HCT116 (cell line): Measurements from ENCODE around the gene TMC8. TPM values are rescaled to one million over a fixed set of nuclear protein-coding genes. Genes with fewer than 3 reads are reported as not detected.

Experiments used
- ATAC-seq: fragments of 200-7000 bp; cut with Tn5 transposase; 2 replicates; pipeline ENCODE4 v1.9.1; 2020; ENCODE audit warnings: mild to moderate bottlenecking, moderate library complexity
- BruUV-seq: library from RNA; stranded (reverse); fragments of 400-500 nt; replicated peaks from 2 replicates; lab custom pipeline; 2021; lab: Mats Ljungman, UMichigan
- CTCF ChIA-PET: fragments of 300-600 bp; sonication (Branson Sonifier 250); formaldehyde crosslinking; loops from one replicate; lab custom pipeline; 2021; ENCODE audit warnings: antibody characterized with exemption; lab: Charles Lee
- POLR2A ChIA-PET: fragments of 300-600, 350-600 bp; sonication (Branson Sonifier 250); formaldehyde crosslinking; loops from one replicate; lab custom pipeline; 2021; ENCODE audit warnings: antibody characterized with exemption; lab: Charles Lee
- RAD21 ChIA-PET, 2 experiments: fragments of 300-600 bp; sonication (Branson Sonifier 250); formaldehyde crosslinking; loops; one replicate each; lab custom pipeline; 2023; ENCODE audit warnings: low total read pairs in 2 of 2; ENCODE audit not compliant: uncharacterized antibody in 2 of 2, unreplicated experiment in 2 of 2, low non-redundant PET in 1 of 2; lab: Charles Lee
- DNase-seq: peaks from one replicate; pipeline ENCODE4 v3.0.0-alpha.2; 2010; ENCODE audit warnings: low read depth, low spot score
- H2AFZ ChIP-seq: fragments of 200-600 bp; shearing (Covaris generic), sonication (generic); 2 replicates; pipeline ENCODE4 v1.6.1; 2017; ENCODE audit warnings: low read depth, mixed run types, mixed read lengths, antibody characterized with exemption, low read length; ENCODE audit not compliant: poor library complexity, severe bottlenecking
- H3K27ac ChIP-seq: 2 replicates; pipeline ENCODE4 v1.5.1; 2012; ENCODE audit warnings: low read depth, low read length
- H3K27me3 ChIP-seq: fragments of 200-600 bp; sonication (generic); 2 replicates; pipeline ENCODE4 v1.6.1; 2016; ENCODE audit warnings: mixed run types, low read length, mixed read lengths; ENCODE audit not compliant: insufficient read depth
- H3K36me3 ChIP-seq, 2 experiments: fragments of 200-500 bp in 1 of 2; fragments of 200-600 bp in 1 of 2; sonication (Bioruptor generic) in 1 of 2; sonication (generic) in 1 of 2; 2 replicates each; pipeline versions ENCODE4 v1.5.1 to v1.6.1; 2014 to 2016; ENCODE audit warnings: low read length in 2 of 2, inconsistent platforms in 1 of 2, mixed read lengths in 1 of 2, mixed run types in 1 of 2; ENCODE audit not compliant: insufficient read depth in 2 of 2, control insufficient read depth in 1 of 2
- H3K4me1 ChIP-seq, 2 experiments: fragments of 200-600 bp in 1 of 2; sonication (generic) in 1 of 2; 2 replicates each; pipeline versions ENCODE4 v1.5.1 to v1.6.1; 2012 to 2017; ENCODE audit warnings: low read length in 2 of 2, inconsistent platforms in 1 of 2, mild to moderate bottlenecking in 1 of 2, mixed read lengths in 1 of 2, mixed run types in 1 of 2, moderate library complexity in 1 of 2; ENCODE audit not compliant: insufficient read depth in 2 of 2, control insufficient read depth in 1 of 2
- H3K4me2 ChIP-seq: fragments of 200-600 bp; sonication (generic); 2 replicates; pipeline ENCODE4 v1.6.1; 2017; ENCODE audit warnings: mixed run types, low read length, mixed read lengths
- H3K4me3 ChIP-seq, 2 experiments: fragments of 200-600 bp in 1 of 2; sonication (generic) in 1 of 2; replicated peaks in 1 of 2; 2 replicates each; pipeline ENCODE4 v1.5.1; 2011 to 2016; ENCODE audit warnings: low read length in 2 of 2, control low read depth in 1 of 2, low read depth in 1 of 2, mild to moderate bottlenecking in 1 of 2, mixed read lengths in 1 of 2, mixed run types in 1 of 2
- H3K79me2 ChIP-seq: fragments of 200-600 bp; sonication (generic); 2 replicates; pipeline ENCODE4 v1.6.1; 2017; ENCODE audit warnings: mild to moderate bottlenecking, mixed run types, low read length, moderate library complexity, mixed read lengths; ENCODE audit not compliant: insufficient read depth
- H3K9ac ChIP-seq: fragments of 200-600 bp; sonication (generic); 2 replicates; pipeline ENCODE4 v1.6.1; 2016; ENCODE audit warnings: low read length, mixed read lengths
- H3K9me2 ChIP-seq: fragments of 200-600 bp; sonication (generic), shearing (Covaris generic); 2 replicates; pipeline ENCODE4 v1.6.1; 2017; ENCODE audit warnings: mixed run types, mild to moderate bottlenecking, moderate library complexity; ENCODE audit not compliant: insufficient read depth
- H3K9me3 ChIP-seq, 2 experiments: fragments of 200-500 bp in 1 of 2; fragments of 200-600 bp in 1 of 2; sonication (Bioruptor generic) in 1 of 2; sonication (generic) in 1 of 2; 2 replicates each; pipeline ENCODE4 v1.6.1; 2014 to 2017; ENCODE audit warnings: low read length in 2 of 2, mixed read lengths in 2 of 2, inconsistent platforms in 1 of 2, low read depth in 1 of 2, mild to moderate bottlenecking in 1 of 2, mixed run types in 1 of 2, moderate library complexity in 1 of 2; ENCODE audit not compliant: control insufficient read depth in 1 of 2, insufficient read depth in 1 of 2
- H4K20me1 ChIP-seq: fragments of 200-600 bp; sonication (generic), shearing (Covaris generic); 2 replicates; pipeline ENCODE4 v1.6.1; 2017; ENCODE audit warnings: mixed run types, mild to moderate bottlenecking, moderate library complexity; ENCODE audit not compliant: insufficient read depth
- CBX3 ChIP-seq: IDR thresholded peaks from 2 replicates; pipeline ENCODE4 v1.6.1; 2012; ENCODE audit warnings: low read depth
- CEBPB ChIP-seq: IDR thresholded peaks from 2 replicates; pipeline ENCODE4 v1.6.1; 2012; ENCODE audit warnings: low read depth
- EGR1 ChIP-seq: IDR thresholded peaks from 2 replicates; pipeline ENCODE4 v1.6.1; 2012; ENCODE audit warnings: low read depth
- EZH2phosphoT487 ChIP-seq: fragments of 200-600 bp; IDR thresholded peaks from 2 replicates; pipeline ENCODE4 v1.6.1; 2018; ENCODE audit warnings: antibody characterized with exemption, borderline replicate concordance
- JUND ChIP-seq: IDR thresholded peaks from 2 replicates; pipeline ENCODE4 v1.6.1; 2012
- POLR2AphosphoS5 ChIP-seq: IDR thresholded peaks from 2 replicates; pipeline ENCODE4 v1.6.1; 2011; ENCODE audit warnings: mild to moderate bottlenecking, low read depth, low read length, moderate library complexity
- RAD21 ChIP-seq: IDR thresholded peaks from 2 replicates; pipeline ENCODE4 v1.6.1; 2012; ENCODE audit warnings: low read depth, mild to moderate bottlenecking
- TCF7L2 ChIP-seq: IDR thresholded peaks from 2 replicates; pipeline ENCODE4 v1.7.0; 2011; ENCODE audit warnings: borderline replicate concordance, inconsistent platforms; ENCODE audit not compliant: insufficient read depth, insufficient read length; ENCODE audit errors: extremely low read depth
- ZFX ChIP-seq: fragments of 450-650 bp; IDR thresholded peaks from 2 replicates; pipeline ENCODE4 v1.6.1; 2017
- ZNF274 ChIP-seq: fragments of 200-500 bp; sonication (Bioruptor generic); IDR thresholded peaks from 2 replicates; pipeline ENCODE4 v1.6.1; 2014; ENCODE audit warnings: mild to moderate bottlenecking, low read depth, low read length, inconsistent platforms
- intact Hi-C: fragments of 100-400 bp; cut with micrococcal nuclease; formaldehyde crosslinking; loops from 2 replicates; pipeline ENCODE4 v1.10.0; 2022
- total RNA-seq: library from RNA; stranded (reverse); gene quantifications from one replicate; pipeline ENCODE4 v1.2.1, GENCODE V29; 2021; ENCODE audit not compliant: unreplicated experiment
- TF ChIP-seq, protein P1 (sequence below), 3 experiments: fragments of 200-600 bp in 1 of 3; sonication (generic) in 1 of 3; IDR thresholded peaks in 2 of 3; conservative IDR thresholded peaks in 1 of 3; 2 replicates each; pipeline ENCODE4 v1.5.1; 2012 to 2017; ENCODE audit warnings: low read depth in 2 of 3, low read length in 2 of 3, antibody characterized with exemption in 1 of 3, borderline replicate concordance in 1 of 3, control low read depth in 1 of 3, mild to moderate bottlenecking in 1 of 3, mixed read lengths in 1 of 3, mixed run types in 1 of 3, moderate library complexity in 1 of 3; ENCODE audit not compliant: insufficient read depth in 1 of 3

Gene TMC8
- total RNA-seq, 1 experiment from 2014 or later = 7.8 TPM

DNA sequence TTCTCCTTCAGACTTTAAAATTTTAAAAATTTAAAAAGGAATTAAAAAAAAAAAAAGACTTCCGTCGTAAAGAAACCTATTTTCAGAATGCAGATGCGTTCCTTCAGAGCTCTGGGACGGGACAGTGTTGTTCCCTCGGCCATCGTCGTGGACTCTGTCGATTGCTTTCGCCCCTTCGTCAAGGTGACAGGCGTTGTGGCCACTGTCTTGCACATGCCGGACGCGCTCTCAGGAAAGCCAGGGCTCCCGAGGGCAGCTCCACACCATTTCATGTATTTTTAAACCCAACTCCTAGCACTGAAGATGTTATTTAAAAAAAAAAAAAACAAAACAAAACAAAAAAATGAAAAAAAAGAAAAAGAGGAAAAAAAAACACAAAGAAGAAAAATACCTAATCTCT, 24.4 kb upstream of the TMC8 start (continued):
- no peak for TF ChIP-seq TCF7L2
- no peak for TF ChIP-seq ZFX
- TF ChIP-seq ZNF274 = no peak
- no peak for TF ChIP-seq RAD21
- TF ChIP-seq CBX3 = no peak
- TF ChIP-seq JUND = no peak

DNA sequence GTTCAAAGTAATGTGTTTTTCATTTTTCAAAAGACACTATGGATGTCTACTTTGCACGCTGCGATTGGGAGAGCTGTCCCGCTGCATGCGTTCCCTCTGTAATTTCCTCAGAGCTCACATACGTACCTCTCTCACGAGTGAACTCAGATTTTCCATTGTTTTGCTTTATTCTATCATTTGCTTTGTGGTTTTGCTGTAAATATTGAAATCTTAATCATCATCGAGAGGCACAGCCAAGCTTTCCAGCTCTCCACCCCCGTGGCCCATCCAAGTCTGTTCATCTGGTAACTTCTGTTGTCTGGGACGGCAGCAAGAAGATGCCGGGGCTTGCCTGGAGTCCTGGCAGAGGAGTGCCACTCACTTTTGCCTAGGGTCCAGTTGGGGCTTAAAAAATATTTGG, 23.1 kb upstream of the TMC8 start:
- Histone ChIP-seq H3K9me2 (no peaks in the 10 kb centered on the region), H3K4me1 (no peaks in the 10 kb centered on the region), H3K27ac (no peak overlapping the region), H3K9ac (no peak overlapping the region), H4K20me1 (no peaks in the 10 kb centered on the region), H3K4me3 (no peak overlapping the region), H3K9me3 (no peaks in the 10 kb centered on the region), H3K27me3 (no peaks in the 10 kb centered on the region), H2AFZ (no peak overlapping the region), H3K79me2 (no peaks in the 10 kb centered on the region), H3K36me3 (peaks cover 0 to 7% of the 10 kb centered on the region in 2 experiments; a peak in 1 of 4 replicates), H3K4me2 (no peak overlapping the region)
- ChIA-PET RAD21 (no interaction called here), POLR2A (no interaction called here), CTCF (no interaction called here)
- TF ChIP-seq CBX3 (no peak), EGR1 (no peak), EZH2phosphoT487 (no peak), POLR2AphosphoS5 (no peak; the same call in 1 of the 2 replicates), ZFX (no peak), CEBPB (no peak), RAD21 (no peak)
- TF ChIP-seq, protein P1, sequence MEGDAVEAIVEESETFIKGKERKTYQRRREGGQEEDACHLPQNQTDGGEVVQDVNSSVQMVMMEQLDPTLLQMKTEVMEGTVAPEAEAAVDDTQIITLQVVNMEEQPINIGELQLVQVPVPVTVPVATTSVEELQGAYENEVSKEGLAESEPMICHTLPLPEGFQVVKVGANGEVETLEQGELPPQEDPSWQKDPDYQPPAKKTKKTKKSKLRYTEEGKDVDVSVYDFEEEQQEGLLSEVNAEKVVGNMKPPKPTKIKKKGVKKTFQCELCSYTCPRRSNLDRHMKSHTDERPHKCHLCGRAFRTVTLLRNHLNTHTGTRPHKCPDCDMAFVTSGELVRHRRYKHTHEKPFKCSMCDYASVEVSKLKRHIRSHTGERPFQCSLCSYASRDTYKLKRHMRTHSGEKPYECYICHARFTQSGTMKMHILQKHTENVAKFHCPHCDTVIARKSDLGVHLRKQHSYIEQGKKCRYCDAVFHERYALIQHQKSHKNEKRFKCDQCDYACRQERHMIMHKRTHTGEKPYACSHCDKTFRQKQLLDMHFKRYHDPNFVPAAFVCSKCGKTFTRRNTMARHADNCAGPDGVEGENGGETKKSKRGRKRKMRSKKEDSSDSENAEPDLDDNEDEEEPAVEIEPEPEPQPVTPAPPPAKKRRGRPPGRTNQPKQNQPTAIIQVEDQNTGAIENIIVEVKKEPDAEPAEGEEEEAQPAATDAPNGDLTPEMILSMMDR (IDR thresholded peaks at IDR 0.05 in 2 of 3, conservative IDR thresholded peaks at IDR 0.05 in 1 of 3; ENCODE audit: borderline replicate concordance in 1 of 3, insufficient read depth in 1 of 3, low read depth in 2 of 3, low read length in 2 of 3) = no peak
- no peak for ATAC-seq
- BruUV-seq = no TSS peak
- no peak for DNase-seq
- intact Hi-C loops = no loop called here
